NB4 (cell line): ENCODE measurements around the gene OR5K1.

Experiments
- CTCF ChIP-seq: IDR thresholded peaks from one replicate; pipeline ENCODE4 v1.5.1; 2012; ENCODE audit warnings: low read depth, low read length
- POLR2A ChIP-seq: IDR thresholded peaks from 2 replicates; pipeline ENCODE4 v1.6.1; 2011; ENCODE audit warnings: mild to moderate bottlenecking; ENCODE audit not compliant: insufficient read length; ENCODE audit errors: extremely low read depth

GRCh38 chr3:98513091-98513511 is 50.1 kb downstream of the OR5K1 start:
- TF ChIP-seq CTCF (no peak), POLR2A (no peak)
